SK-N-SH treated with all-trans-retinoic acid at 6 μM for 48 hours (cell line): ENCODE measurements around the gene CPPED1.
A peak's percentile ranks its signal among the peaks of the same experiment; 100 is the strongest.

Experiments used
- ATAC-seq: fragments of 200-7000 bp; cut with Tn5 transposase; 3 replicates; pipeline ENCODE4 v1.9.1; 2020; ENCODE audit warnings: mild to moderate bottlenecking, moderate library complexity
- ARNTL ChIP-seq: fragments of 450-650 bp; formaldehyde crosslinking; IDR thresholded peaks from 2 replicates; pipeline ENCODE4 v1.5.0; 2020; ENCODE audit warnings: low read depth, mild to moderate bottlenecking, moderate library complexity, borderline replicate concordance
- BACH2 ChIP-seq: fragments of 250-450 bp; sonication (Bioruptor Pico); IDR thresholded peaks from 2 replicates; pipeline ENCODE4 v1.9.0; 2021; ENCODE audit warnings: mild to moderate bottlenecking, borderline replicate concordance
- CREB5 ChIP-seq: fragments of 250-450 bp; sonication (Bioruptor Pico); IDR thresholded peaks from 2 replicates; pipeline ENCODE4 v1.5.1; 2020; ENCODE audit warnings: low read depth, mild to moderate bottlenecking, moderate library complexity
- CSRNP3 ChIP-seq: fragments of 250-450 bp; sonication (Bioruptor Pico); IDR thresholded peaks from 2 replicates; pipeline ENCODE4 v1.5.1; 2021; ENCODE audit warnings: mild to moderate bottlenecking, moderate library complexity
- ESRRG ChIP-seq: fragments of 250-450 bp; sonication (Bioruptor Pico); IDR thresholded peaks from 2 replicates; pipeline ENCODE4 v1.6.1; 2021; ENCODE audit warnings: mild to moderate bottlenecking
- ISL1 ChIP-seq: fragments of 250-450 bp; sonication (Bioruptor Pico); IDR thresholded peaks from 2 replicates; pipeline ENCODE4 v2.1.2; 2022; ENCODE audit warnings: mild to moderate bottlenecking, moderate library complexity
- OSR1 ChIP-seq: fragments of 250-450 bp; sonication (Bioruptor Pico); IDR thresholded peaks from 2 replicates; pipeline ENCODE4 v1.8.0; 2022; ENCODE audit warnings: moderate library complexity, mild to moderate bottlenecking, inconsistent platforms
- PATZ1 ChIP-seq: fragments of 250-450 bp; sonication (Bioruptor Pico); IDR thresholded peaks from 2 replicates; pipeline ENCODE4 v1.8.0; 2020; ENCODE audit warnings: mild to moderate bottlenecking, moderate library complexity, borderline replicate concordance
- POU6F1 ChIP-seq: fragments of 250-450 bp; sonication (Bioruptor Pico); IDR thresholded peaks from 2 replicates; pipeline ENCODE4 v1.8.0; 2021; ENCODE audit warnings: low read depth, mild to moderate bottlenecking, moderate library complexity, borderline replicate concordance
- PPARA ChIP-seq: fragments of 250-450 bp; sonication (Bioruptor Pico); IDR thresholded peaks from 2 replicates; pipeline ENCODE4 v1.5.0; 2020; ENCODE audit warnings: mild to moderate bottlenecking, borderline replicate concordance
- SNAI2 ChIP-seq: fragments of 250-450 bp; sonication (Bioruptor Pico); IDR thresholded peaks from 2 replicates; pipeline ENCODE4 v1.5.0; 2020; ENCODE audit warnings: mild to moderate bottlenecking, moderate library complexity
- TCF4 ChIP-seq: fragments of 250-450 bp; sonication (Bioruptor Pico); IDR thresholded peaks from 2 replicates; pipeline ENCODE4 v1.8.0; 2021; ENCODE audit warnings: mild to moderate bottlenecking, moderate library complexity, borderline replicate concordance
- TOX ChIP-seq: fragments of 250-450 bp; sonication (Bioruptor Pico); IDR thresholded peaks from 2 replicates; pipeline ENCODE4 v1.8.0; 2021; ENCODE audit warnings: mild to moderate bottlenecking, moderate library complexity, borderline replicate concordance
- TSHZ2 ChIP-seq: fragments of 250-450 bp; sonication (Bioruptor Pico); IDR thresholded peaks from 2 replicates; pipeline ENCODE4 v1.5.0; 2020; ENCODE audit warnings: mild to moderate bottlenecking, moderate library complexity
- ZC3H10 ChIP-seq: fragments of 250-450 bp; sonication (Bioruptor Pico); IDR thresholded peaks from 2 replicates; pipeline ENCODE4 v1.5.1; 2021; ENCODE audit warnings: mild to moderate bottlenecking, moderate library complexity
- ZFP3 ChIP-seq: fragments of 250-450 bp; sonication (Bioruptor Pico); IDR thresholded peaks from 2 replicates; pipeline ENCODE4 v1.5.0; 2020; ENCODE audit warnings: mild to moderate bottlenecking, moderate library complexity
- ZNF565 ChIP-seq: fragments of 450-650 bp; formaldehyde crosslinking; conservative IDR thresholded peaks from 2 replicates; pipeline ENCODE4 v1.5.0; 2020; ENCODE audit warnings: low read depth, mild to moderate bottlenecking, moderate library complexity
- ZNF70 ChIP-seq: fragments of 450-650 bp; formaldehyde crosslinking; IDR thresholded peaks from 2 replicates; pipeline ENCODE4 v1.5.0; 2020; ENCODE audit warnings: mild to moderate bottlenecking, moderate library complexity

Gene CPPED1

GRCh38 chr16:12732600-12732999, 71.1 kb downstream of the CPPED1 start:
- ATAC-seq: no peak
- TF ChIP-seq TOX (no peak), CREB5 (no peak), POU6F1 (no peak), ZC3H10 (CRISPR knock-in tag) (no peak), ARNTL (no peak), ZFP3 (CRISPR knock-in tag) (no peak), CSRNP3 (no peak), SNAI2 (no peak), TSHZ2 (CRISPR knock-in tag) (no peak), PPARA (CRISPR knock-in tag) (no peak), OSR1 (no peak)

GRCh38 chr16:12729448-12729847, 74.2 kb downstream of the CPPED1 start:
- peak; percentile 78 for ATAC-seq
- TF ChIP-seq TSHZ2 (CRISPR knock-in tag): no peak
- TF ChIP-seq ESRRG: no peak
- TF ChIP-seq PATZ1 (CRISPR knock-in tag): no peak
- no peak for TF ChIP-seq OSR1
- TF ChIP-seq CREB5: no peak
- no peak for TF ChIP-seq TOX
- TF ChIP-seq ZC3H10 (CRISPR knock-in tag): no peak
- no peak for TF ChIP-seq ZNF70 (CRISPR knock-in tag)
- no peak for TF ChIP-seq TCF4
- TF ChIP-seq PPARA (CRISPR knock-in tag): no peak
- no peak for TF ChIP-seq ZNF565 (CRISPR knock-in tag)
- TF ChIP-seq POU6F1: no peak
- TF ChIP-seq ARNTL: no peak
- no peak for TF ChIP-seq ISL1 (CRISPR knock-in tag)
- no peak for TF ChIP-seq ZFP3 (CRISPR knock-in tag)
- no peak for TF ChIP-seq BACH2 (CRISPR knock-in tag)
